Activated CD8-positive, alpha-beta memory T cell treated with anti-CD3 and anti-CD28 coated beads, Interleukin-2, amount 50 U/mL, for 4 hours (primary cell): ENCODE measurements around the gene RSPRY1.

Experiments
- DNase-seq: peaks from one replicate; pipeline ENCODE4 v3.0.0-alpha.2; 2020

RSPRY1 gene

GRCh38 chr16:57224651-57225335 lies 38.7 kb downstream of the RSPRY1 start:
- no peak for DNase-seq

GRCh38 chr16:57225978-57226377 lies 39.8 kb downstream of the RSPRY1 start:
- DNase-seq = no peak

- no peak for DNase-seq
Observed at GRCh38 chr16:57226701-57227621, 40.8 kb downstream of the RSPRY1 start.

GRCh38 chr16:57229079-57229478 lies 43.0 kb downstream of the RSPRY1 start:
- DNase-seq = no peak

- DNase-seq = no peak
Observed at GRCh38 chr16:57231821-57232350, 45.8 kb downstream of the RSPRY1 start.

GRCh38 chr16:57233944-57234706 lies 48.0 kb downstream of the RSPRY1 start:
- no peak for DNase-seq

- DNase-seq = no peak
Observed at GRCh38 chr16:57234707-57235092, 48.6 kb downstream of the RSPRY1 start.

- DNase-seq = no peak
Observed at GRCh38 chr16:57235128-57236021, 49.2 kb downstream of the RSPRY1 start.

GRCh38 chr16:57236022-57236350 lies 49.9 kb downstream of the RSPRY1 start:
- DNase-seq = no peak

GRCh38 chr16:57238682-57239081 lies 52.6 kb downstream of the RSPRY1 start:
- no peak for DNase-seq

GRCh38 chr16:57239107-57239506 lies 53.0 kb downstream of the RSPRY1 start:
- DNase-seq = no peak

GRCh38 chr16:57240851-57241250 lies 54.7 kb downstream of the RSPRY1 start:
- DNase-seq = no peak

GRCh38 chr16:57242650-57243049 lies 56.5 kb downstream of the RSPRY1 start:
- no peak for DNase-seq

GRCh38 chr16:57244463-57244766 lies 58.3 kb downstream of the RSPRY1 start:
- DNase-seq = no peak

- DNase-seq = peak; percentile 98
Observed at GRCh38 chr16:57244767-57245471, 58.8 kb downstream of the RSPRY1 start, which contains the start of gene ARL2BP. Gene ARL2BP, plus strand, starts transcription at chr16:57245259. Its CDS starts 109 bp downstream, at chr16:57245368.

- no peak for DNase-seq
Observed at GRCh38 chr16:57245472-57246113, 59.5 kb downstream of the RSPRY1 start.

- DNase-seq = no peak
Observed at GRCh38 chr16:57251352-57251751, 65.2 kb downstream of the RSPRY1 start.

- no peak for DNase-seq
Observed at GRCh38 chr16:57252148-57252721, 66.1 kb downstream of the RSPRY1 start.

- no peak for DNase-seq
Observed at GRCh38 chr16:57253466-57253865, 67.3 kb downstream of the RSPRY1 start.

GRCh38 chr16:57255686-57256415 lies 69.7 kb downstream of the RSPRY1 start:
- no peak for DNase-seq
